OCI-M2 (cell line): Measurements from ENCODE around the gene NTN3.
A peak's percentile ranks its signal among the peaks of the same experiment; 100 is the strongest.
"Not testable (repeated sequence)": the region's sequence is repeated elsewhere in the genome, so short reads cannot be mapped to it uniquely, and the experiment has no call there.

Experiments used
- DNase-seq: peaks from one replicate; lab custom pipeline; 2025; ENCODE audit not compliant: unreplicated experiment; lab: John Stamatoyannopoulos, UW

The NTN3 gene

DNA sequence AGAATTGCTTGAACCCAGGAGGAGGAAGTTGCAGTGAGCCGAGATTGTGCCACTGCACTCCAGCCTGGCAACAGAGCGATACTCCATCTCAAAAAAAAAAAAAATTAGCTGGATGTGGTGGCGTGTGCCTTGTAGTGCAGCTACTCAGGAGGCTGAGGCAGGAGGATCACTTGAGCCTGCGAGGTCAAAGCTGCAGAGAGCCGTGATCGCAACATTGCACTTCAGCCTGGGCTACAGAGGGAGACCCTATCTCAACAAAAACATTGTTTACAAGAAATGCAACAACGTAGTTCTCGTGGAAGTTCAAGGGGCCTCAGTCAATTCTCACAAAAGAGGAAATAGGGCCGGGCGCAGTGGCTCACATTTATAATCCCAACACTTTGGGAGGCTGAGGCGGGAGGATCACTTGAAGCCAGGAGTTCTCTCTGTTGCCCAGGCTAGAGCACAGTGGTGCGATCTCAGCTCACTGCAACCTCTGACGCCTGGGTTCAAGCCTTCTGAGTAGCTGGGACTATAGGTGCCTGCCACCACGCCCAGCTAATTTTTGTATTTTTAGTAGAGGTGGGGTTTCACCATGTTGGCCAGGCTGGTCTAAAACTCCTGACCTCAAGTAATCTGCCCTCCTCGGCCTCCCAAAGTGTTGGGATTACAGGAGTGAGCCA, 29.8 kb upstream of the NTN3 start:
- DNase-seq = not testable (repeated sequence)

GRCh38 chr16:2443555-2443954, 27.5 kb upstream of the NTN3 start:
- DNase-seq = no peak

DNA sequence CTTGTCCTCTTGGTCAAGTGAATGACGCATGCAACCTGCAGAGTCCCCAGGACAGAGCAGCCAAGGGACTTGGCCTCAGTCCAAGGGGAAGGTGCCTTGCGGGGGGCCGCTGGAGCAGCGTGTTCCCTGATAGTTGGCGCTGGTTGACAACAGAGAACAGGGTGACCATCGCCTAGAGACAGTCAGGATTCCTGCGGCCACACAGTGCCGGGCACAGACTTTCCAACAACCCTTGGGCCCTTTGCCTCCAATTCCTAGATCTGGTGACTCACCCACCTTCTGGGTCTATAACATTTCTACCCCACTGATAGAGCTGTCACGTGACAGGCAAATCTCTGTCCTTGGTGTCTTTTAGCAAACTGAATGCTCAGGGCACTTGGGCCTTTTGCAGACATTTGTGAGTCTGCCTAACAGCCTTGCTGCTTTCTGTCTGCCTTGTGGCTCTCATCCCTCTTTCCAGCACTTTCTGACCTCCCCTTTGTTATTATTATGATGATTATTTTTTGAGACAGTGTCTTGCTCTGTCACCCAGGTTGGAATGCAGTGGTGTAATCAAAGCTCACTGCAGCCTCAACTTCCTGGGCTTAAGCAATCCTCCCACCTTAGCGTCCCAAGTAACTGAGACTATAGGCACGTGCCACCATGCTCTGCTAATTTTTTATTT, 23.0 kb upstream of the NTN3 start:
- DNase-seq = no peak

DNA sequence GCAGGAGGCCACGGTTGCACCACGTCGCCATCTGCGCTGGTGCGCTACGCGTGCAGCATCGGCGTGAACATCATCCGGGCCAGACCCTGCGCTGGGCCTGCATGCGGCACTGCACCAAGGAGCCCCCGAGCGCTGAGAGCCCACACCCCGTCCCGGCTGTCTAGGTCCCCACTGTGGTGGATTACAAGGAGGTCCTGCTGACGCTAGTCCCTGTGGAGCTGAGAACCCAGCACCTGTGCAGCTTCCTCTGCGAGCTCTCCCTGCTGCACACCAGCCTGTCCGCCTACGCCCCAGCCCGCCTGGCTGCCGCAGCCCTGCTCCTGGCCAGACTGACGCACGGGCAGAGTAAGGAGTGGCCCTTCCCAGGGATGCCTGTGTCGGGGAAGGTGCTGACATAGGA, 22.0 kb upstream of the NTN3 start:
- DNase-seq = no peak

DNA sequence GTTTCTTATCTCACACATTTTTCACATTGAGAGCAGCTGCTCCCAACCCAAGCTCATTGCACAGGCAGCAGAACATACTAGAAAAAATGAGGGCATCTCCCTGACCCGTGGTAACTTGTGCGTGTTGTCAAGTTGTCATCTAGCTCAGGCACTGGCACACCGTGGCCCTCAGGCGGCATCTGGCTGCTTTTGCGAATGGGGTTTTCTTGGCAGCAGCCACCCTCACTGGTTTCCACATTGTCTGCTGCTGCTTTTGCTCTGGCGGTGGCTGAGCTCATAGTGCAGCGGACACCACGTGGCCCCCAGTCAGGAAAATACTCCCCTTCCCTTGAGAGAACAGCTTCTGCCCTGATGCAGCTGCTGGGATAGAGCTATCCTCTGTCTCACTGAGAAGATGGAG, 20.6 kb upstream of the NTN3 start:
- DNase-seq = no peak

DNA sequence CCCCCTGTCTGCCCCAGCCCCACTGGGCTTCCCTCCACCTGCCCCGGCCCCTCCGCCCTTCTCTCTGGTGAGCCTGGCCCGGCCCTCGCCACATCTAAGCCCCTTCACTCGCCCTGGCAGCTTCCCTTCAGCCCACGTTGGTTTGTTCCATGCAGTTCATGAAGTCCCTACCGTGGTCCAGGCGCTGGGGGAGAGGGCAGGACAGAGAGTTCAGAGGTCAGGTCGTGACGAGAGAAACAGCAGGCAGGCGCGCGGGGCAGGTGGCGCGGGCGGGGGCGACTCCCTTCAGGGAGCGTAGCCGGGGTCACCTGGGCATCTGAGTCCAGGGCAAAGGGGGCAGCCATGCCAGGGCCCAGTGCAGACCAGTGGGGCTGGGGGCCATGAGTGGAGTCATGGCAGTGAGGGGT, 20.1 kb upstream of the NTN3 start:
- no peak for DNase-seq

GRCh38 chr16:2451851-2452320, 19.2 kb upstream of the NTN3 start:
- DNase-seq = no peak

- DNase-seq = no peak
Measured at GRCh38 chr16:2452650-2453049, 18.4 kb upstream of the NTN3 start.

DNA sequence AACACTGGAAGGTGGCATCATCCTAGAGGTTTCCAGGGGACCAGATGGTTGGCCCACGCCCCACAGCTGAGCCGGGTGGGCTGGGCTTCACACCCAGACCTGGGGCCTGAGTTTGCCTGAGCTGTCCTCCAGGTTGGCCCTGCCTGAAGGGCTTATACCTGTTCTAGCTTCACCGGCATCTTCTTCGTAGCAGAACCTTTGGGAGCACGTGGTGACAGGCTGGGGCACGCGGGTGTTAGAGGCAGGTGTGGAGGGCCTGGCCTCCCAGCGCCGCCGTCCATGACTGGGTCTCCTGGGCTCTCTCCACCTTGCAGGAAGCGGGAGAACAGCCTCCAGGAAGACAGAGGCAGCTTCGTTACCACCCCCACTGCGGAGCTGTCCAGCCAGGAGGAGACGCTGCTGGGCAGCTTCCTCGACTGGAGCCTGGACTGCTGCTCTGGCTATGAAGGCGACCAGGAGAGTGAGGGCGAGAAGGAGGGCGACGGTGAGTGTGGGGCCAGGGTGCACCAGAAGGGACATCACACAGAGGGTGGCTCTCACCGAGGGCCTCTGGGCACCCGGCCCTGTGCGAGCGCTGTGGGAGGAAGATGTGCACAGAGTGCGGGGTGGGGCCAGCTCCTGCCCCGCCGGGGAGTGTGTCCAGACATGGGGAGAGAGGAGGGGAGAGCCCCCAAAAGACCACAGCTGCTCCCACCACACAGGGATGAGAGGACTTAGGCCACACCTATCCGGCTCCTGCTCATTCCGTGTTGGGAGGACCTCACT, 15.8 kb upstream of the NTN3 start:
- DNase-seq = no peak

DNA sequence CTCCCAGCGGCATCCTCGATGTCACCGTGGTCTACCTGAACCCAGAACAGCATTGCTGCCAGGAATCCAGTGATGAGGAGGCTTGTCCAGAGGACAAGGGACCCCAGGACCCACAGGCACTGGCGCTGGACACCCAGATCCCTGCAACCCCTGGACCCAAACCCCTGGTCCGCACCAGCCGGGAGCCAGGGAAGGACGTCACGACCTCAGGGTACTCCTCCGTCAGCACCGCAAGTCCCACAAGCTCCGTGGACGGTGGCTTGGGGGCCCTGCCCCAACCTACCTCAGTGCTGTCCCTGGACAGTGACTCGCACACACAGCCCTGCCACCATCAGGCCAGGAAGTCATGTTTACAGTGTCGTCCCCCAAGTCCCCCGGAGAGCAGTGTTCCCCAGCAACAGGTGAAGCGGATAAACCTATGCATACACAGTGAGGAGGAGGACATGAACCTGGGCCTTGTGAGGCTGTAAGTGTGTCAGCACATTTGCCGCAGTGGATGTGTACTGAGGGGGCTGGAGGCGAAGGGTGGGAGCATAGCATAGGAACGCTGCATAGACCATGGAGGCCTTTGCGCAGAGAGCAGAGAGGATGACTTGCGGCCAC, 14.4 kb upstream of the NTN3 start:
- no peak for DNase-seq

GRCh38 chr16:2457267-2457666, 13.8 kb upstream of the NTN3 start:
- DNase-seq = no peak

- no peak for DNase-seq
Measured at GRCh38 chr16:2457946-2458345, 13.2 kb upstream of the NTN3 start.

GRCh38 chr16:2458887-2459646, 12.0 kb upstream of the NTN3 start:
- no peak for DNase-seq

- DNase-seq = peak; percentile 55
Measured at GRCh38 chr16:2459647-2460390, 11.3 kb upstream of the NTN3 start, which contains the start of gene TEDC2. TSS of gene TEDC2 (plus strand) at chr16:2460109. CDS start at chr16:2460145, 36 bp downstream.

- DNase-seq = no peak
Measured at GRCh38 chr16:2460391-2460713, 10.7 kb upstream of the NTN3 start.

DNA sequence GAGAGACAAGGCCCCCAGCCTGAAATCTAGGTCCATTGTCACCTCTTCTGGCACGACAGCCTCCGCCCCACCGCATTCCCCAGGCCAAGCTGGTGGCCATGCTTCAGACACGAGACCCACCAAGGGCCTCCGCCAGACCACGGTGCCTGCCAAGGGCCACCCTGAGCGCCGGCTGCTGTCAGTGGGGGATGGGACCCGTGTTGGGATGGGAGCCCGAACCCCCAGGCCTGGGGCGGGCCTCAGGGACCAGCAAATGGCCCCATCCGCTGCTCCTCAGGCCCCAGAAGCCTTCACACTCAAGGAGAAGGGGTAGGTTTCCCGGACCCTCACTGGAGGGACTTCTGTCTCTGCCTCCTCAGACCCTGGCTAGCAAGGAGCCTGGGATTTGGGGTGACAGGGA, 10.2 kb upstream of the NTN3 start:
- DNase-seq = no peak

- DNase-seq = no peak
Measured at GRCh38 chr16:2462031-2462866, 8.8 kb upstream of the NTN3 start.

GRCh38 chr16:2464333-2464732, 6.8 kb upstream of the NTN3 start:
- DNase-seq = no peak

DNA sequence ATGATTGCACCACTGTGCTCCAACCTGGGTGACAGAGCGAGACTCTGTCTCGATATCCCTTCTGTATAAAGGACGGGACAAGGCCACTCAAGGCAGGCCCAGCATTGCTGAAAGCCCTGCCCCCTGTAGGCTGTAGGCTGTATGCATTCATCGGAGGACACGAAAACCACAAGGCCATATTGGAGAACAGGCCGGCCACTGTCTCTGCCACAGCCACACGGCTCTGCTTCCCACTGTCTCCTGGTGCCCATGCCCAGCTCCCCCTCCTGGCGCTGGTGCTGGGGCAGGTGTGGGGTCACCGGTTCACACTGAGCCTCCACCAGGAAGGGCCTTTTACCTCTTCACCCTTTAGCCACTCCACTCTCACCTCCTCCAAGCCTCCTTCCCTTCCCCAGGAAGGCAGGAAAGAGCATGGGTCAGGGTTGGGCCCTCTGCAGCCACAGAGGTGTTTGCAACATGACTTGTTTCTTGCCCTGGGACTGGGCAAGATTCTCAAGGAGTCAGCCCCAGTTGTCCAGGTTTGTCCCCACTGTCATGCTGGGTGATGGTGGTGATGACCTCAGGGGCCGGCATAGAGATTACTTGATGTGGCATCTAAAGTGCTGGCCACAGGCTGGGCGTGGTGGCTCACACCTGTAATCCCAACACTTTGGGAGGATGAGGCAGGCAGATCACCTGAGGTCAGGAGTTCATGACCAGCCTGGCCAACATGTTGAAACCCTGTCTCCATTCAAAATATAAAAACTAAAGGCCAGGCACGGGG, 5.3 kb upstream of the NTN3 start:
- DNase-seq = no peak
